GM19099 (cell line): Measurements from ENCODE around the gene PACS1.

Experiments used
- POLR2A ChIP-seq: IDR thresholded peaks from 3 replicates; pipeline ENCODE4 v1.6.1; 2011; ENCODE audit warnings: low read depth; ENCODE audit not compliant: insufficient read length; ENCODE audit errors: extremely low read depth

The PACS1 gene

DNA sequence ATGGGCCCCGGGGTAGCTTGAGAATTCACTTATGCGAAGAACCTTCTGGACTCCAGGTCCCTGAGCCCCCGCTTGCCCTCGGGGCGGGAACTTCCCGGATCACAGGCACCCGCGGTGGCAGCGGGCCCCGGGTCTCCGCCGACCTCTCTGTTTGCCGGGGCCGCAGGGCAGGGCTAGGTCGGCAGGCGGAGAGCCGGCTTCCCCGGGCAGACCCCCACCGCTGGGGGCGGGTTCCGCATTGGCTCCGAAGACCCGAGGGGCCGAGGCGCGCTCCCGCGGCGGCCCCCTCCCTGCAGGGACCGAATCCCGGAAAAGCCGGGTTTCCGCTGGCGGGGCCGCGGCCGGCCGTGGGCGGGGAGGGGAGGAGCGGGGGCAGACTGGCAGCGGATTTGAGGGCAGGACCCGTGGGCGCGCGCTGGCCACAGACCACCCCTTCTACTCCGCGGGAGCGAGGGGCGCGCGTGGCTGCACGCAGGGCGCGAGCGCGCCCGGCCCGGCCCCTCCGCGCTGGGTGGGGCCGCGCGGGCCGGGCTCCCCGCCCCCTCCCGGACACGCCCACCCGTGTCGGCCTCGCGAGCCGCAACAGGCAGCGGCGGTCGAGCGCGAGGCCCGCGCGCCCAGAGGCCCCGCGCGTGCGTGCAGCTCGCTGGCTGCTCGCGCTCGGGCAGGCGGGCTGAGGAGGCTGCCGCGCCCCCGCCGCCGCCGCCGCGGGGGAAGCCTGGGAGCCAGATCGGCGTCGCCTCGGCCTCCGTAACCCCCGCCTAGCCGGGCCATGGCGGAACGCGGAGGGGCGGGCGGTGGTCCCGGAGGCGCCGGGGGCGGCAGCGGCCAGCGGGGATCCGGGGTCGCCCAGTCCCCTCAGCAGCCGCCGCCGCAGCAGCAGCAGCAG lies at the start of gene PACS1:
TSS of gene PACS1 (plus strand) at position 558 of the 889 bp plus-strand sequence. CDS start at position 773, 215 bp downstream.
- peak; percentile 68 for TF ChIP-seq POLR2A

DNA sequence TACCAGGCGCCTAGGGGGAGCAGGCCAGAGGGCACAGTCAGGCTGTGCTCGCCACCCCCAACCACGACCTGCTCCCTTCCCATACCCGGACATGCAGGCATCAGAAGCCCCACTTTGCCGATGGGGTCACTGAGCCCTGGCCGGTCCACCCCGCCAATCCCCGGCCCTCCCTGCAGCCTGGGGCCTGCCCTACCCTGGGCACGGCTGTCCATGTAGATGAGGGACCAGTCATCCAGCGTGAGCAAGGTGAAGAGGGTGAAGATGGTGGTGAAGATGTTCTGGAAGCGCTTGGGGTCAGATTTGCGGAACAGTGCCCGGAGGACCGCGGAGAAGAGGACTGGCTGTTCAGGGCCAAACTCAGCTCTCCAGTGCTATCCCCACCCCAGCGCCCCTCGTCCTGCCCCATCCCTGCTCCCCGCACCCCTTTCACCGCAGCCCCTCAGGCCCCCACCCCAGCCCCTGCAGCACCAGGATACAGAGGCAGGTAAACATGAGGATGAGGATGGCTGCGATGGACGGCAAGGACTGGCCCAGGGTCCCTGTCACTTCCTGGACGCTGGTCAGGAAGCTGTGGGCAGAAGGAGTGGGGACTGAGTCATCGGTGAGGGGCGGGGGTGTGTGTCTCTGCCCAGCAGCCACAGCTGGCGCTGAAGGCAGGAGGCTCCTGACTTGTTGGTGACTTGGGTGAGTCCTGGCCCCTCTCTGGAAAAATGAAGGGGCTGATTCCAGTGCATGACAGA lies 49.3 kb upstream of the PACS1 start:
- TF ChIP-seq POLR2A = no peak

DNA sequence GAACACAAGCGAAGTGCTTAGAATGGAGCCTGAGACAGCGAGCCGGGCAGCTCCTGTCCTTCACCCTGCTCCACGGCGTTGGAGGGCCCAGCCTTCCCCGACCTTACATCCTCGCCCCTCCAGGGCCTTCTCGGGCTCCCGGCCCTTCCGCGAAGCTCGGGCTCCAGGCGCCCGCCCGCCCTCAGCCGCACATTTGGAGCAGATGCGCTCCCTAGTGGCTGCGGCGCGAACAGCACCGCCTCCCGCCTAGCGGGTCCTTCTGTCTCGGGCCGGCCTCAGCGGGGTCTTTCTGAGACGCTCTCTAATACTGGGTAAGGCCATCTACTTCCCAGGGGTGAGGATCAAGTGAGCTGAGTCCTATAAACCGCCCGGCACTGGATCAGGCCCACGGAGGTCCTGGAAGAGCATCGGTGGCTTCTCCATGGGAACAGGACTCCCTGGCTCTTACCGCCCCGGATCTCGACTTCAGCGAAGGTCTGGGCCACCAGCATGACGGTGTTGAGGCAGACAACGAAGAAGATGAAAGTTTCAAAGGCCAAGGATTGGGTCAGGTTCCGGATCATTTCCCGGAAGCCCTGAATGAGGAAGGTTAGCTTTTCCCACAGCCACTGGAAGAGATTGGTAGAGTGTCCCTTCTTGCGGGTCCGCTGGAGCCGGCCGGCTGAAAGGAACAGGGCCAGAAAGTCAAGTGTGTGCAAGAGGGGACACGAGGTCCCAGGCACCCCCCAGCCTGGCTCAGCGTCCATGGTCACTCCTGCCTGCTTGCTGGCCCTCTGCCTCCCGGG lies 47.5 kb upstream of the PACS1 start:
- TF ChIP-seq POLR2A = no peak

DNA sequence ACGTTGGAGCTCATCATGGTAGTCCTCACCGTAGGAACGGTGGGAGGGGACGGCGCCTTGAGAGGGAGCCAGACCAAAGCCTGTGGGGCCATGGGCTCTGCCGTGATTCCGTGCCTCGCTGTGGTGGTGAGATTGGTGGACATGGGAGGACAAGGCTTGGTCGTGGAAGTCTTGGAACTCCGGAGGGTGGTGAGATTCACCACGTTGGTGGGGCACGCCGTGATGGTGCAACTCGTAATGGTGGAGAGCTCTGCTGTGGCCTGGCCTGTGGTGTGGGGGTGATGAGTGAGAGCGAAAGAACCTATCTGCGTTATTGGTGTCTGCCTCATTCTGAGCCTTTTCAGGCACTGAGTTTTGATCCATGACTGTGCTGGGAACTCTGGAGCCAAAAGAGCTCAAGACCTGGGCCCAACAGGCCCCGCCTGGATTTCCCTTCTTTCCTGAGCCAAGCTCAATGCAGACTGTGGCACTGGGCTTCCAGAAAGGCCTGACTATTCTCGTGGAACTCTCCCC lies 44.0 kb upstream of the PACS1 start, which contains the start of gene CATSPER1:
TSS of gene CATSPER1 (minus strand) at position 463 of the 513 bp plus-strand sequence. CDS start at position 363, 100 bp downstream.
- no peak for TF ChIP-seq POLR2A

DNA sequence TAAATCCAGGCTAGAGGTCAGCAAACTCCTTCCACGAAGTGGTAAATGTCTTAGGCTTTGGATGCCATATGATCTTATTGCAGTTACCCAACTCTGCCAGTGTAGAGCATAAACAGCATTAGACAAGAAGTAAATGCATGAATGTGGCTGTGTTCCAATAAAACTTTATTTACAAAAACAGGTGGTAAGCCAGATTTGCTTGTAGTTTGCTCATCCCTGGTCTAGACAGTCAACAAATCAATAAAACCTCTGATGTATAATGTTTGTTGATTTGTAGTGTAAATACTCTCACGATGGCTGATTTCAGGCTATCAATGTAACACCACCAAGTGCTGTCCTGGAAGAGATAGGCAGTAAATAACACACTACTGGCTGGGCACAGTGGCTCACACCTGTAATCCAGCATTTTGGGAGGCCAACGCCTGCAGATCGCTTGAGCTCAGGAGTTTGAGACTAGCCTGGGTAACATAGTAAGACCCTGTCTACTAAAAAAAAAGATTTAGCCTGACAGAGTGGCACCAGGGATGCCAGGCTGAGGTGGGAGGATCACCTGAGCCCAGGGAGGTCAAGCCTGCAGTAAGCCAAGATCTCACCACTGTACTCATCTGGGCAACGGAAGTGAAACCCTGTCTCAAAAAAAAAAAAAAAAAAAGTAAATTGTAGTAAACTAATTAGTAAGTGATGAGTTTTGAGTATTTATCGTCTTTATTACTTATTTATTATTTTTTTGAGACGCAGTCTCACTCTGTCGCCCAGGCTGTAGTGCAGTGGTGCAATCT lies 36.9 kb upstream of the PACS1 start:
- no peak for TF ChIP-seq POLR2A

DNA sequence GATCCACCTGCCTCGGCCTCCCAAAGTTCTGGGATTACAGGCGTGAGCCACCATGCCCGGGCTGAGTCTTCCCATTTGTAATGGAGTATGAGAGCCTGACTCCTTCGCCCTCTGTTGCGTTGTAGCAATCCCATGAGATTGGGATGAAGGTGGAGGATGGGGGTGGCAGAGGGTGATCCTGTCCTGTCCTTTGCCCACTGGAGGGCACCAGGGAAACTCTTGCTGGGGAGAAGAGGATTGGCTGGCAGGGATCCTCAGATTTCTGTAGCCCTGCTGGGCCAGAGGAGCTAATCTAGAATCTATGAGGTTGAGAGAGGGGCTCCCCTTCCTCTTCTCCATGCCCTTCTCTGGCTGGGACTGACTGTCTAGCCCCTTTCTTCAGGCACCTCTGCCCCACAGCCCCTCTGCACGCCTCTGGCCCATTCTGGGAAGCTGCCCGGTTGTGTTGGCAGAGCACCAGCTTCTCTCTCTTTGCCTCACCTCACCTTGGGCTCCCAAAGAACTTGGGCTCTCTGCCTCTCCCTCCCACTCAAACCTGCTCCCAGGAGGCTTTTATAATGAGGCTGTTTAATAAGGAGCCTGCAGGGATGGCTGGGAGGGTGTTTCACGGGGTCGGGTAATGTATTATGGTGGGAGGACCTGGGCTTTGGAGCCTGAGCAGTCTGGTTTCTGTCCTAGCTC lies 34.3 kb upstream of the PACS1 start:
- no peak for TF ChIP-seq POLR2A

DNA sequence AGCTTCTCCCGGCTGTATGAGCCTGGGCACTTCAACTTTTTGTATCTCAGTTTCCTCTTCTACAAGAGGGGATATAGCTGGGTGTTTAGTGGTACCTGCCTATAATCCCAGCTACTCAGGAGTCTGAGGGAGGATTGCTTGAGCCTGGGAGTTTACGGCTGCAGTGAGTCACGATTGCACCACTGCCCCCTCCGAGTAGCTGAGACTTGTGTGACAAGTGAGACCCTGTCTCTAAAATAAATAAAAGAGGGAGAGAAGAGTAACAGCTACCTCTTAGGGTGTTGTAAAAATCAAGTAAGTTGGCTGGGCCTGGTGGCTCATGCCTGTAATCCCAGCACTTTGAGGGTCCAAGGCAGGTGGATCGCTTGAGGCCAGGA lies 33.8 kb upstream of the PACS1 start:
- no peak for TF ChIP-seq POLR2A

DNA sequence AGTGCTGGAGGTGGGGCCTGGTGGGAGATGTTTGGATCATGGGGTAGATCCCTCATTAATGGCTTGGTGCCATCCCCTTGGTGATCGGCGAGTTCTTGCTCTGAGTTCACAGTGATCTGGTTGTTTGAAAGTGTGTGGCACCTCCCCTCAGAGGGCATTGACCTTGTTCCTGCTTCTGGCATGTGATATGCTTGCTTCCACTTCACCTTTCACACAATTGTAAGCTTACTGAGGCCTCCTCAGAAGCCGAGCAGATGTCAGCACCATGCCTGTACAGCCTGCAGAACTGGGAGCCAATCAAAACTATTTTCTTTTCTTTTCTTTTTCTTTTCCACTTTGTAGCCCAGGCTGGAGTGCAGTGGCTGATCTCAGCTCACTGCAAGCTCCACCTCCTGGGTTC lies 32.7 kb upstream of the PACS1 start:
- no peak for TF ChIP-seq POLR2A

DNA sequence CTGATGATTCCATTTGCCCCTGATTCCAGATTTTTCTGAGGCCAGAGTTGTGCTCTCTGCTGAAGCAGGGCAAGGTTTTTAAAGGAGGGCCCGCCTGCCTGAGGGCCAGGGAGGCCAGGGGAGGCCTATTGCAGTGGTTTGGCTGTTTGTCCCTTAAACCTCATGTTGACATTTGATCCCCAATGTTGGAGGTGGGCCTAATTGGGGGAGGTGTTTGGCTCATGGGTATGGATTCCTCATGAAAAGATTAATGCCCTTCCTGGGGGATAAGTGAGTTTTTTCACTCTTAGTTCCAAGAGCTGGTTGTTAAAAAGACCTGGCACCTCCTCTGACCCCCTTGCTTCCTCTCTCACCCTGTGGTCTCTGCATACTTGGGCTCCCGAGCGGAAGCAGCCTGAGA lies 30.3 kb upstream of the PACS1 start:
- no peak for TF ChIP-seq POLR2A

DNA sequence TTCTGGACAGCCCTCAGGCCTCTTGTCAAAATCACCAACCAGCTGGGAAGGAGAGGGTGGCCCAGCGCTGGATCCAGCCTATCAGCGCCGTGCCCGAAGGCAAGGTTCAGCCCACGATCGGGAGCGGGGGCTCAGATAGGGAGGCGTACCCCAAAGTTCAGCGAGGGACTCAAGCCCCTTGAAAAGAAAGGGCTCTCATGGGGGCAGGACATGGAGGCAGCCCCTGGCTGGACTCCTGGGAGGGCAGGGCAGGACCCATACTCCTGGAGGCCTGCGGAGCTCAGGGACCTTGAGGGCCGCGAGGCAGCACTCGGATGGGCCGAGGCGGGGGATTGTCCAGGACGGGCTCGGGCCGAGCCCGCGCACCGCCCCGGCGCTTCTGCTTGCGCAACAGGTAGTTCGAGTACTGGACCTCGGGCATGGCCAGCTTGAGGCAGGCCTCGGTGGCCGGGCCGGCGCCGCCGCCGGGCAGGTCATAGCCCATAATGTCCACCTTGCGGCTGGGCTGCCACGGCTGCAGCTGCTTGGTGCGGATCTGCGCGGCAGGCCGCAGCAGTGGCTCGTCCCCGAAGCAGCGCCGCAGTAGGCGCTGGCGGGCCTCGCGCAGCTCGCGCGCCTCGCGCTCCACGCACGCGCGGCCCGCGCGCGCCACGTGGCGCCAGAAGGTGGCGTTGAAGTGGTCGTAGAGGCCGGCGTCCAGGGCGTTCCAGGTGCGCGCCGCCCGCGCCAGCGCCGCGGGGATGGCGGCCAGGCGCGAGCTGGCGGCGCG lies 27.7 kb upstream of the PACS1 start:
- no peak for TF ChIP-seq POLR2A

DNA sequence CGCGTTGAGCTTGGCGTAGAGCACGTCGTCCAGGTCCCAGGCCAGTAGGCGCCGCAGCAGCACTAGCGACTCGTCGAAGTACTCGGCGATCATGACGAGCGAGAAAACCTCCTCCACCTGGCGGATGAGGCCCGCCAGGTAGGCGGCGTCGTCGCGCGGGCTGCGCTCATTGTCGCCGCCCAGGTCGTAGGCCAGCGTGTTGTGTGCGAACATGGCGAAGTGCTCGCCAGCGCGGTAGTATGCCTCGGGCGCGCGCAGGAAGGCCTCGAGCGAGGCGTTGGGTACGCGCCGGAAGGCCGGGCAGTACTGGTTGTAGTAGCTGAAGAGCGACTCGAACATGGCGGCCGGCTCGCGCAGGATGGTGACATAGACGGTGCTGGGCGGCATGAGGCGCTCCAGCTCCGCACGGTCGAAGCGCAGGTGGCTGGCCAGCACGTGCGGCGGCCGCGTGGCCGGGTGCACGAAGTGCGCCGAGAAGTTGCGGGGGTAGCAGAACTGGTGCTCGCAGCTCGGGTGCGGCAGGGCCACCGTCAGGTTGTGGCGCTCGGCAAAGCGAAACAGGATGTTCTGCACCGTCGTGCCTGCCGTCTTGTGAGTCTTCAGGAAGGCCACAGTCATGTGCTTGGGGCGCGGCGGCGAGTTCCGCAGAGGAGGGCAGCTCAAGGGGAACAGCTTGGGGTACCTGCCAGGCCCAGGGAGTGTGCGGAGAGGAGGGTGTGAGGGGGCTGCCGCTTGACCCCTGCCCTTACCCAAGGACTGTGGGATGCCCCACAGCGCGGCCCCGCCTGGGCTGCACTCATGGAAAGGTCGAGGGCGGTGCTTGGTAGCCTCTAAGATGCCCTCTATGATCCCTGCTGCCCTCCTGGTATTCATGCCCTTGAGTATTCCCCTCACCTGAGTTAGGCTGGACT lies 26.8 kb upstream of the PACS1 start:
- no peak for TF ChIP-seq POLR2A

DNA sequence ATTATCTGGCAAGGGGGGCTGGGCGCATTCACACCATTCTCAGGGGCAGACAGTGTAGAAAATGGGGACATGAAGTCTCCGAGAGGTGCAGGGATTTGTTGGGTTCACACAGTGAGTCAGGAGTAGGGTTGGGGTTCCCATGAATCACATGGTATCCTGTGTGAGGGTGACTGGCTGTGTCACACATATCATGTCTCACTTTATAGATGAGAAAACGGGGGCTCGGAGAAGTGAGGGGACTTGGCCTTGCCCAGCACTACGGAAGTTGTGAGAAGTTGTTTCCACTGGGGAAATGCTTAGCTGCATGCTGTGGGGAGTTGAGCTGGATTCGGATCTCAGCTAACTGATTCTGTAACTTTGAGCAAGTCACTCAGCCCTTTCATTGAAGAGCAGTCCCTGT lies 25.3 kb upstream of the PACS1 start:
- no peak for TF ChIP-seq POLR2A
